GM12878 (cell line): Measurements from ENCODE around the gene NT5M. TPM values are rescaled to one million over a fixed set of nuclear protein-coding genes. Genes with fewer than 3 reads are reported as not detected.

ENCODE experiments used
- ATAC-seq: fragments of 200-7000 bp; cut with Tn5 transposase; 3 replicates; pipeline ENCODE4 v1.9.1; 2020; ENCODE audit warnings: mild to moderate bottlenecking, moderate library complexity
- BruUV-seq: library from RNA; stranded (reverse); fragments of 400-500 nt; replicated peaks from 2 replicates; lab custom pipeline; 2021; lab: Mats Ljungman, UMichigan
- CTCF ChIA-PET: fragments of 300-600 bp; sonication (Branson Sonifier 250); formaldehyde crosslinking; extraction: SDS; loops from one replicate; lab custom pipeline; 2021; ENCODE audit warnings: inconsistent platforms; lab: Yijun Ruan, JAX
- POLR2A ChIA-PET: fragments of 350-600 bp; formaldehyde crosslinking; extraction: SDS; loops from one replicate; lab custom pipeline; 2021; ENCODE audit warnings: inconsistent platforms; lab: Charles Lee
- RAD21 ChIA-PET: fragments of 300-600 bp; sonication (Branson Sonifier 250); formaldehyde crosslinking; loops from one replicate; lab custom pipeline; 2023; ENCODE audit warnings: antibody characterized with exemption; ENCODE audit not compliant: unreplicated experiment; lab: Charles Lee
- SMC1A ChIA-PET: fragments of 300-600 bp; sonication (Branson Sonifier 250); formaldehyde crosslinking; loops from one replicate; lab custom pipeline; 2023; ENCODE audit not compliant: unreplicated experiment, uncharacterized antibody; lab: Charles Lee
- DNase-seq: peaks from one replicate; pipeline ENCODE4 v3.0.0-alpha.2; 2011; ENCODE audit warnings: low read depth, low spot score
- FAIRE-seq: peaks from 3 replicates; lab custom pipeline; 2011; peaks lifted over from hg19 to GRCh38; lab: Jason Lieb, UNC
- H2AFZ ChIP-seq: 2 replicates; pipeline ENCODE4 v1.6.0; 2011; ENCODE audit warnings: low read depth, low read length, control low read depth; ENCODE audit not compliant: control insufficient read depth
- H3K27ac ChIP-seq: 2 replicates; pipeline ENCODE4 v1.5.1; 2011; ENCODE audit warnings: control low read depth; ENCODE audit not compliant: control insufficient read depth, insufficient read depth
- H3K27me3 ChIP-seq, 2 experiments: replicated peaks in 1 of 2; 2 replicates each; pipeline versions ENCODE4 v1.6.0 to v1.6.1; 2011; ENCODE audit warnings: low read length in 1 of 2; ENCODE audit not compliant: control insufficient read depth in 2 of 2, insufficient read depth in 2 of 2
- H3K36me3 ChIP-seq, 2 experiments: 2 replicates each; pipeline ENCODE4 v1.5.1; 2011; ENCODE audit warnings: low read length in 1 of 2; ENCODE audit not compliant: control insufficient read depth in 2 of 2, insufficient read depth in 2 of 2
- H3K4me1 ChIP-seq: 2 replicates; pipeline ENCODE4 v1.6.1; 2011; ENCODE audit warnings: mild to moderate bottlenecking, low read length, moderate library complexity, mixed read lengths; ENCODE audit not compliant: control insufficient read depth, insufficient read depth
- H3K4me2 ChIP-seq: 2 replicates; pipeline ENCODE4 v1.6.0; 2011; ENCODE audit warnings: control low read depth; ENCODE audit not compliant: control insufficient read depth, insufficient read depth
- H3K4me3 ChIP-seq: fragments of 200-600 bp; sonication (generic); 2 replicates; pipeline ENCODE4 v1.5.1; 2016
- H3K79me2 ChIP-seq: 2 replicates; pipeline ENCODE4 v1.6.0; 2011; ENCODE audit warnings: low read length; ENCODE audit not compliant: control insufficient read depth, insufficient read depth
- H3K9ac ChIP-seq: 2 replicates; pipeline ENCODE4 v1.8.0; 2011; ENCODE audit warnings: low read length, control low read depth, mixed read lengths; ENCODE audit not compliant: control insufficient read depth, insufficient read depth
- H3K9me3 ChIP-seq: replicated peaks from 3 replicates; pipeline ENCODE4 v1.5.1; 2011; ENCODE audit warnings: mild to moderate bottlenecking, low read length; ENCODE audit not compliant: control insufficient read depth, insufficient read depth
- H4K20me1 ChIP-seq: 2 replicates; pipeline ENCODE4 v1.6.0; 2011; ENCODE audit not compliant: control insufficient read depth, insufficient read depth
- POLR2AphosphoS5 ChIP-seq: IDR thresholded peaks from 2 replicates; pipeline ENCODE4 v1.6.1; 2011; ENCODE audit warnings: mild to moderate bottlenecking, low read length, inconsistent platforms
- SPI1 ChIP-seq: IDR thresholded peaks from 2 replicates; pipeline ENCODE4 v1.6.1; 2011; ENCODE audit warnings: low read depth, mild to moderate bottlenecking, low read length, moderate library complexity, borderline replicate concordance; ENCODE audit not compliant: insufficient read depth
- WGBS: methylation state at CpG from one replicate; pipeline ENCODE4 v1.1.6; 2016; ENCODE audit warnings: low lambda C conversion rate; ENCODE audit not compliant: insufficient replicate concordance, insufficient coverage; ENCODE audit errors: missing lambda C conversion rate; 5-methylcytosine and 5-hydroxymethylcytosine counted together
- in situ Hi-C: fragments of 300-500 bp; cut with MboI; formaldehyde crosslinking; loops from 9 replicates; pipeline ENCODE4 v1.14.3; 2018; ENCODE audit warnings: mixed read lengths
- intact Hi-C: fragments of 100-400 bp; cut with micrococcal nuclease; formaldehyde crosslinking; loops from one replicate; pipeline ENCODE4 v1.14.2; 2022; ENCODE audit not compliant: unreplicated experiment
- polyA plus RNA-seq, 11 experiments: library from polyadenylated mRNA; depleted of rRNA in 4 of 11; unstranded in 6 of 11; stranded (reverse) in 5 of 11; fragments of >200 nt; fragmentation: Nextera tagmentation in 4 of 11; fragmentation: Illumina TruSeq in 1 of 11; extraction: Ambion mirVana in 4 of 11; extraction: Trizol in 1 of 11; gene quantifications; 1 replicate in 1 of 11; 2 replicates in 10 of 11; pipeline versions ENCODE4 v1.2.1 to v1.2.3, GENCODE V29; 2011 to 2016; ENCODE audit warnings: inconsistent platforms in 2 of 11, missing spikeins in 2 of 11, low read depth in 1 of 11
- total RNA-seq, 4 experiments: library from RNA; depleted of rRNA in 3 of 4; stranded (reverse); fragments of >200 nt in 3 of 4; fragmentation: Illumina TruSeq in 1 of 4; extraction: Trizol in 1 of 4; gene quantifications; 2 replicates each; pipeline versions ENCODE4 v1.2.1 to v1.2.3, GENCODE V29; 2013 to 2021
- TF ChIP-seq, protein P1 (sequence below): IDR thresholded peaks from 2 replicates; pipeline ENCODE4 v1.6.1; 2012; ENCODE audit warnings: low read length, inconsistent platforms

The NT5M gene
- total and polyA plus RNA-seq, 10 of the 15 experiments (the other 5 are each of a cell fraction or from before 2014, with no cell fraction given), result 0.18 to 14.1 (median 2.9) TPM

DNA sequence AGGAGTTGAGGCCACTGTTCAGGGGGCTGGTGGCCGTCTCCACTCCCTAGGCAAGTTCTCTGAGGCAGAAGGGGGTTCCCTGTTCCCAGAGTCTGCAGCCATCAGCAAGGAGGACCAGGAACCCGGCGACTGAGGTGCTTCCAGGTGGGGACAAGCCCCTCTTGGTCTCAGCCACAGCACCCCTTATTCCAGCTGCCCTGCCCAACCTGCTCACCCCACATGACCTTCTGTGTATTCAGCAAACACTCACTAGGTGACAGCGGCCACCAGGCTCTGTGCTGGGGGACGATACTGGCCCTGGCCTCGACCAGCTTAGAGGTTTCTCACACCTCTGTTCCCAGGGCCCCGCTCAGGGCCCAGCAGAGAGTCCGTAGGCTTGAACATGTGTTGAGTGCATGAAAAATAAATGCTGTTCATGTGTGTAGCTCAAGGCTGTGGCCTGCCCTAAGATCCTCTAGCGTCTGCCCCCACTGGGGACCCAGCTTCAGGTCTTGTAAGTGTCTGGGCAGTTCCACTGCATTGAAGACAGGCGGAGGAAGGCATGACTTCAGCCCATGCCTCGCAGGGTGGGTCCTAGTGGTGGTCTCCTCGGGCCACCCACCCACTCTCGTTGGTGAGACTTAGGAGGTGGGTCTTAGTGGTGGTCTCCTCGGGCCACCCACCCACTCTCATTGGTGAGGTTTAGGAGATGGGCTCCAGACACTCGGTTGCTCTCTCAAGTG, 44.2 kb downstream of the NT5M start (continued):
- TF ChIP-seq, protein P1, sequence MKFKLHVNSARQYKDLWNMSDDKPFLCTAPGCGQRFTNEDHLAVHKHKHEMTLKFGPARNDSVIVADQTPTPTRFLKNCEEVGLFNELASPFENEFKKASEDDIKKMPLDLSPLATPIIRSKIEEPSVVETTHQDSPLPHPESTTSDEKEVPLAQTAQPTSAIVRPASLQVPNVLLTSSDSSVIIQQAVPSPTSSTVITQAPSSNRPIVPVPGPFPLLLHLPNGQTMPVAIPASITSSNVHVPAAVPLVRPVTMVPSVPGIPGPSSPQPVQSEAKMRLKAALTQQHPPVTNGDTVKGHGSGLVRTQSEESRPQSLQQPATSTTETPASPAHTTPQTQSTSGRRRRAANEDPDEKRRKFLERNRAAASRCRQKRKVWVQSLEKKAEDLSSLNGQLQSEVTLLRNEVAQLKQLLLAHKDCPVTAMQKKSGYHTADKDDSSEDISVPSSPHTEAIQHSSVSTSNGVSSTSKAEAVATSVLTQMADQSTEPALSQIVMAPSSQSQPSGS, result no peak

GRCh38 chr17:17347956-17348871, 45.0 kb downstream of the NT5M start:
- SMC1A ChIA-PET, result no interaction called here

More at GRCh38 chr17:17347956-17348871, 45.0 kb downstream of the NT5M start:
- Histone ChIP-seq H3K27me3 (no peaks in the 10 kb centered on the region), H4K20me1 (no peaks in the 10 kb centered on the region), H3K4me3 (no peak overlapping the region), H3K9me3 (no peaks in the 10 kb centered on the region), H3K36me3 (no peaks in the 10 kb centered on the region), H3K4me1 (no peaks in the 10 kb centered on the region), H2AFZ (no peak overlapping the region), H3K9ac (no peak overlapping the region), H3K4me2 (no peak overlapping the region), H3K79me2 (no peaks in the 10 kb centered on the region), H3K27ac (no peak overlapping the region)
- no peak for ATAC-seq
- no peak for DNase-seq
- BruUV-seq, result no TSS peak
- 47% methylated on average over 10 of the region's 10 CpGs for WGBS
- ChIA-PET POLR2A (interaction anchor here (0.6 kb wide), 1 partner anchor 10 kb away, joined by 3 read pairs; no protein-coding TSS in a partner anchor), CTCF (interaction anchor here (1.6 kb wide), 1 partner anchor 294 kb away, joined by 4 read pairs; no protein-coding TSS in a partner anchor), RAD21 (no interaction called here)
- intact Hi-C loops (no loop called here), in situ Hi-C loops (no loop called here)
- no peak for FAIRE-seq
- no peak for TF ChIP-seq SPI1
- TF ChIP-seq POLR2AphosphoS5, result no peak
